ENCODE measurements around the gene CCDC107. TPM values are rescaled to one million over a fixed set of nuclear protein-coding genes. Genes with fewer than 3 reads are reported as not detected.
A peak's percentile ranks its signal among the peaks of the same experiment; 100 is the strongest.

CCDC107 gene
- total and polyA plus RNA-seq, 2 of the 13 experiments (the other 11 are each of a cell fraction or from before 2014, with no cell fraction given) = 7.1 to 15.2 TPM

GRCh38 chr9:35669331-35670145 is 11.4 kb downstream of the CCDC107 start (continued):
- no peak for TF ChIP-seq ZBTB4 (CRISPR knock-in tag; IDR thresholded peaks at IDR 0.05; ENCODE audit: borderline replicate concordance)
- no peak for TF ChIP-seq ATF3 (CRISPR knock-in tag; IDR thresholded peaks at IDR 0.05)
- TF ChIP-seq ZNF18 (CRISPR knock-in tag; IDR thresholded peaks at IDR 0.05; ENCODE audit: insufficient replicate concordance) = no peak
- no peak for TF ChIP-seq ZNF280B (CRISPR knock-in tag; IDR thresholded peaks at IDR 0.05; ENCODE audit: borderline replicate concordance)
- TF ChIP-seq AKAP8 (CRISPR knock-in tag; IDR thresholded peaks at IDR 0.05) = no peak
- TF ChIP-seq SP5 (CRISPR knock-in tag; IDR thresholded peaks at IDR 0.05; ENCODE audit: borderline replicate concordance, low read depth) = peak; percentile 46; the same call in 1 of the 2 replicates
- no peak for TF ChIP-seq ZNF614 (CRISPR knock-in tag; IDR thresholded peaks at IDR 0.05; ENCODE audit: borderline replicate concordance)
- no peak for TF ChIP-seq TIGD3 (CRISPR knock-in tag; IDR thresholded peaks at IDR 0.05; ENCODE audit: borderline replicate concordance)
- TF ChIP-seq ARID3A (IDR thresholded peaks at IDR 0.05; ENCODE audit: low read depth, low read length) = no peak
- peak; percentile 45; the same call in 1 of the 2 replicates for TF ChIP-seq FOSL2 (CRISPR knock-in tag; IDR thresholded peaks at IDR 0.05)
- no peak for TF ChIP-seq RFX5 (IDR thresholded peaks at IDR 0.05; ENCODE audit: low read depth, low read length)
- peak; percentile 90 for TF ChIP-seq IKZF5 (CRISPR knock-in tag; IDR thresholded peaks at IDR 0.05)
- TF ChIP-seq ZNF260 (CRISPR knock-in tag; IDR thresholded peaks at IDR 0.05; ENCODE audit: borderline replicate concordance, low read depth) = no peak
- no peak for TF ChIP-seq GABPB1 (CRISPR knock-in tag; IDR thresholded peaks at IDR 0.05)
- no peak for TF ChIP-seq PAF1 (CRISPR knock-in tag; IDR thresholded peaks at IDR 0.05)
